GM23338 (cell line): ENCODE results near the gene BICC1.

Source experiments
- CTCF ChIP-seq, 2 experiments: fragments of 200-600 bp in 1 of 2; sonication (generic) in 1 of 2; conservative IDR thresholded peaks; 2 replicates each; pipeline versions ENCODE4 v1.5.1 to v1.6.1; 2016 to 2017; ENCODE audit warnings: antibody characterized with exemption in 2 of 2, low read depth in 2 of 2, mild to moderate bottlenecking in 2 of 2, moderate library complexity in 1 of 2
- EZH2 ChIP-seq: fragments of 200-600 bp; sonication (generic); IDR thresholded peaks from one replicate; pipeline ENCODE4 v1.8.0; 2017; ENCODE audit warnings: antibody characterized with exemption, mild to moderate bottlenecking, low read depth; ENCODE audit not compliant: unreplicated experiment
- JUNB ChIP-seq: IDR thresholded peaks from one replicate; pipeline ENCODE4 v1.6.1; 2016; ENCODE audit warnings: antibody characterized with exemption; ENCODE audit not compliant: unreplicated experiment
- POLR2AphosphoS5 ChIP-seq: IDR thresholded peaks from 2 replicates; pipeline ENCODE4 v1.6.1; 2016; ENCODE audit warnings: antibody characterized with exemption, low read depth
- STAT1 ChIP-seq: IDR thresholded peaks from one replicate; pipeline ENCODE4 v1.6.1; 2016; ENCODE audit warnings: antibody characterized with exemption; ENCODE audit not compliant: unreplicated experiment
- ZNF114 ChIP-seq: fragments of 250-450 bp; sonication (Bioruptor Pico); IDR thresholded peaks from 2 replicates; pipeline ENCODE4 v1.5.0; 2020; ENCODE audit warnings: mild to moderate bottlenecking, moderate library complexity
- ZNF331 ChIP-seq: fragments of 250-450 bp; sonication (Bioruptor Pico); IDR thresholded peaks from 2 replicates; pipeline ENCODE4 v1.5.0; 2020; ENCODE audit warnings: low read depth, mild to moderate bottlenecking, moderate library complexity
- TF ChIP-seq, protein P1 (sequence below): IDR thresholded peaks from one replicate; pipeline ENCODE4 v1.6.1; 2018; ENCODE audit warnings: antibody characterized with exemption; ENCODE audit not compliant: unreplicated experiment

GRCh38 chr10:58765910-58766309 is 253.2 kb downstream of the BICC1 start:
- TF ChIP-seq CTCF (conservative IDR thresholded peaks at IDR 0.05; ENCODE audit: low read depth in 2 of 2) (no peak), STAT1 (no peak), POLR2AphosphoS5 (no peak), EZH2 (no peak), ZNF114 (CRISPR knock-in tag) (no peak), JUNB (no peak), ZNF331 (CRISPR knock-in tag) (no peak)
- TF ChIP-seq, protein P1, sequence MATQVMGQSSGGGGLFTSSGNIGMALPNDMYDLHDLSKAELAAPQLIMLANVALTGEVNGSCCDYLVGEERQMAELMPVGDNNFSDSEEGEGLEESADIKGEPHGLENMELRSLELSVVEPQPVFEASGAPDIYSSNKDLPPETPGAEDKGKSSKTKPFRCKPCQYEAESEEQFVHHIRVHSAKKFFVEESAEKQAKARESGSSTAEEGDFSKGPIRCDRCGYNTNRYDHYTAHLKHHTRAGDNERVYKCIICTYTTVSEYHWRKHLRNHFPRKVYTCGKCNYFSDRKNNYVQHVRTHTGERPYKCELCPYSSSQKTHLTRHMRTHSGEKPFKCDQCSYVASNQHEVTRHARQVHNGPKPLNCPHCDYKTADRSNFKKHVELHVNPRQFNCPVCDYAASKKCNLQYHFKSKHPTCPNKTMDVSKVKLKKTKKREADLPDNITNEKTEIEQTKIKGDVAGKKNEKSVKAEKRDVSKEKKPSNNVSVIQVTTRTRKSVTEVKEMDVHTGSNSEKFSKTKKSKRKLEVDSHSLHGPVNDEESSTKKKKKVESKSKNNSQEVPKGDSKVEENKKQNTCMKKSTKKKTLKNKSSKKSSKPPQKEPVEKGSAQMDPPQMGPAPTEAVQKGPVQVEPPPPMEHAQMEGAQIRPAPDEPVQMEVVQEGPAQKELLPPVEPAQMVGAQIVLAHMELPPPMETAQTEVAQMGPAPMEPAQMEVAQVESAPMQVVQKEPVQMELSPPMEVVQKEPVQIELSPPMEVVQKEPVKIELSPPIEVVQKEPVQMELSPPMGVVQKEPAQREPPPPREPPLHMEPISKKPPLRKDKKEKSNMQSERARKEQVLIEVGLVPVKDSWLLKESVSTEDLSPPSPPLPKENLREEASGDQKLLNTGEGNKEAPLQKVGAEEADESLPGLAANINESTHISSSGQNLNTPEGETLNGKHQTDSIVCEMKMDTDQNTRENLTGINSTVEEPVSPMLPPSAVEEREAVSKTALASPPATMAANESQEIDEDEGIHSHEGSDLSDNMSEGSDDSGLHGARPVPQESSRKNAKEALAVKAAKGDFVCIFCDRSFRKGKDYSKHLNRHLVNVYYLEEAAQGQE: no peak
